ENCODE results near the gene PDE4B. TPM values are rescaled to one million over a fixed set of nuclear protein-coding genes. Genes with fewer than 3 reads are reported as not detected.

PDE4B gene
- total RNA-seq, 4 donors from 2014 or later: 0.08 to 6.7 (median 3.4) TPM

GRCh38 chr1:66302815-66303214 is 510.1 kb downstream of the PDE4B start:
- Histone ChIP-seq H3K4me1 (peaks cover 0 to 28% (median 3%) of the 10 kb centered on the region in 3 donors), H3K36me3 (no peaks in the 10 kb centered on the region), H3K9me3 (no peaks in the 10 kb centered on the region), H3K27me3 (no peaks in the 10 kb centered on the region), H3K4me3 (no peak overlapping the region), H3K27ac (no peak overlapping the region)
- DNase-seq: no peak
- TF ChIP-seq POLR2A (IDR thresholded peaks at IDR 0.05): no peak
- TF ChIP-seq, protein P1, sequence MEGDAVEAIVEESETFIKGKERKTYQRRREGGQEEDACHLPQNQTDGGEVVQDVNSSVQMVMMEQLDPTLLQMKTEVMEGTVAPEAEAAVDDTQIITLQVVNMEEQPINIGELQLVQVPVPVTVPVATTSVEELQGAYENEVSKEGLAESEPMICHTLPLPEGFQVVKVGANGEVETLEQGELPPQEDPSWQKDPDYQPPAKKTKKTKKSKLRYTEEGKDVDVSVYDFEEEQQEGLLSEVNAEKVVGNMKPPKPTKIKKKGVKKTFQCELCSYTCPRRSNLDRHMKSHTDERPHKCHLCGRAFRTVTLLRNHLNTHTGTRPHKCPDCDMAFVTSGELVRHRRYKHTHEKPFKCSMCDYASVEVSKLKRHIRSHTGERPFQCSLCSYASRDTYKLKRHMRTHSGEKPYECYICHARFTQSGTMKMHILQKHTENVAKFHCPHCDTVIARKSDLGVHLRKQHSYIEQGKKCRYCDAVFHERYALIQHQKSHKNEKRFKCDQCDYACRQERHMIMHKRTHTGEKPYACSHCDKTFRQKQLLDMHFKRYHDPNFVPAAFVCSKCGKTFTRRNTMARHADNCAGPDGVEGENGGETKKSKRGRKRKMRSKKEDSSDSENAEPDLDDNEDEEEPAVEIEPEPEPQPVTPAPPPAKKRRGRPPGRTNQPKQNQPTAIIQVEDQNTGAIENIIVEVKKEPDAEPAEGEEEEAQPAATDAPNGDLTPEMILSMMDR (IDR thresholded peaks at IDR 0.05): no peak
- 25 to 32% methylated on average over 1 of the region's 1 CpG for WGBS, 2 donors
- intact Hi-C loops (cut with DNase I): no loop called here

DNA sequence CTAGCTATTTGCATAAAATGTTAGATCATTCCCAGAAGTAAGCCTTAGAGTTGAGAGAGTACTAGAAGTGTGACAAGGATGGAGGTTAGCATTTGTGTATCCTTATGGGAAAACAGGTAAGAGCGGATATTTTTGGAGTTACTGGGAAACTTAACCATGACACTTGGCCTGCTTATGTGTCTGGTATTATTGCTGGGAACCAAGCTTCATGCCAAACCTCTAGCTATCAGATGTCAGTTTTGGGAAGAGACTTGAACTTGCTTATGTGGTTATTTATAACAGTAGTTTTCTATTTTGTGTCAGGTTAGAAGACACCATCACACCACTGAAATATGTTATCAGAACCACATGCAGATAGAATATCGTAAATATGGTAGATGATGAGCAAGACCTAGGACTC is 511.0 kb downstream of the PDE4B start:
- H3K9me3 ChIP-seq: no peaks in the 10 kb centered on the region
- TF ChIP-seq, protein P1 (IDR thresholded peaks at IDR 0.05): no peak
- no peak for TF ChIP-seq POLR2A (IDR thresholded peaks at IDR 0.05)
- peaks cover 0 to 28% (median 3%) of the 10 kb centered on the region in 3 donors for H3K4me1 ChIP-seq
- 98 to 100% methylated on average over 2 of the region's 2 CpGs for WGBS, 2 donors
- DNase-seq: no peak
- H3K27me3 ChIP-seq: no peaks in the 10 kb centered on the region
- H3K4me3 ChIP-seq: no peak overlapping the region
- no peaks in the 10 kb centered on the region for H3K36me3 ChIP-seq
- intact Hi-C loops (cut with DNase I): no loop called here
- no peak overlapping the region for H3K27ac ChIP-seq

GRCh38 chr1:66304128-66304527 is 511.4 kb downstream of the PDE4B start:
- Histone ChIP-seq H3K4me3 (no peak overlapping the region), H3K9me3 (no peaks in the 10 kb centered on the region), H3K27ac (no peak overlapping the region), H3K27me3 (no peaks in the 10 kb centered on the region), H3K4me1 (peaks cover 0 to 28% (median 3%) of the 10 kb centered on the region in 3 donors), H3K36me3 (no peaks in the 10 kb centered on the region)
- DNase-seq: no peak
- TF ChIP-seq, protein P1 (IDR thresholded peaks at IDR 0.05): no peak
- TF ChIP-seq POLR2A (IDR thresholded peaks at IDR 0.05): no peak
- intact Hi-C loops (cut with DNase I): no loop called here
- WGBS, 2 donors: 80 to 84% methylated on average over 2 of the region's 2 CpGs

- Histone ChIP-seq H3K4me1 (peaks cover 0 to 19% (median 3%) of the 10 kb centered on the region in 3 donors), H3K27me3 (no peaks in the 10 kb centered on the region), H3K36me3 (no peaks in the 10 kb centered on the region), H3K9me3 (no peaks in the 10 kb centered on the region), H3K4me3 (no peak overlapping the region), H3K27ac (no peak overlapping the region)
- WGBS, 2 donors: 85 to 86% methylated on average over 4 of the region's 4 CpGs
- TF ChIP-seq POLR2A (IDR thresholded peaks at IDR 0.05): no peak
- TF ChIP-seq, protein P1 (IDR thresholded peaks at IDR 0.05): no peak
- intact Hi-C loops (cut with DNase I): no loop called here
- no peak for DNase-seq
Measured at GRCh38 chr1:66305927-66306326, 513.2 kb downstream of the PDE4B start.

GRCh38 chr1:66309006-66309741 is 516.5 kb downstream of the PDE4B start:
- no peak for TF ChIP-seq POLR2A (IDR thresholded peaks at IDR 0.05)
- TF ChIP-seq, protein P1 (IDR thresholded peaks at IDR 0.05): no peak
- Histone ChIP-seq H3K36me3 (no peaks in the 10 kb centered on the region), H3K4me3 (no peak overlapping the region), H3K4me1 (no peaks in the 10 kb centered on the region), H3K9me3 (no peaks in the 10 kb centered on the region), H3K27ac (no peak overlapping the region), H3K27me3 (no peaks in the 10 kb centered on the region)
- DNase-seq: no peak
- WGBS, 2 donors: 90 to 94% methylated on average over 5 of the region's 5 CpGs
- intact Hi-C loops (cut with DNase I): no loop called here

Measured in esophagus squamous epithelium (tissue), 5 donors.